Panc1 (cell line): ENCODE results near the gene SFTA2. TPM values are rescaled to one million over a fixed set of nuclear protein-coding genes. Genes with fewer than 3 reads are reported as not detected.

Experiments
- ATAC-seq: fragments of 200-7000 bp; cut with Tn5 transposase; 2 replicates; pipeline ENCODE4 v1.9.1; 2020; ENCODE audit warnings: mild to moderate bottlenecking, moderate library complexity
- BruUV-seq: library from RNA; stranded (reverse); fragments of 400-500 nt; replicated peaks from 2 replicates; lab custom pipeline; 2021; lab: Mats Ljungman, UMichigan
- CTCF ChIA-PET: fragments of 300-600 bp; sonication (Branson Sonifier 250); formaldehyde crosslinking; loops from one replicate; lab custom pipeline; 2022; ENCODE audit warnings: antibody characterized with exemption; lab: Charles Lee
- POLR2A ChIA-PET: fragments of 300-600 bp; sonication (Branson Sonifier 250); formaldehyde crosslinking; loops from one replicate; lab custom pipeline; 2022; ENCODE audit warnings: antibody characterized with exemption; lab: Charles Lee
- DNase-seq: peaks from one replicate; pipeline ENCODE4 v3.0.0-alpha.2; 2010; ENCODE audit warnings: low read depth, low spot score
- H3K27ac ChIP-seq: 2 replicates; pipeline ENCODE4 v1.5.1; 2011; ENCODE audit warnings: mild to moderate bottlenecking, low read length, inconsistent platforms
- H3K27me3 ChIP-seq: fragments of 200-500 bp; sonication (Bioruptor generic); 2 replicates; pipeline ENCODE4 v1.6.0; 2014; ENCODE audit warnings: low read length, inconsistent platforms; ENCODE audit not compliant: control insufficient read depth, insufficient read depth
- H3K36me3 ChIP-seq: fragments of 200-500 bp; sonication (Bioruptor generic); 2 replicates; pipeline ENCODE4 v1.5.1; 2014; ENCODE audit warnings: inconsistent platforms, mild to moderate bottlenecking, low read length, moderate library complexity; ENCODE audit not compliant: control insufficient read depth, insufficient read depth
- H3K4me1 ChIP-seq: 2 replicates; pipeline ENCODE4 v1.5.1; 2011; ENCODE audit warnings: inconsistent platforms, mild to moderate bottlenecking, low read length, moderate library complexity; ENCODE audit not compliant: control insufficient read depth, insufficient read depth
- H3K4me3 ChIP-seq, 2 experiments: 2 replicates each; pipeline ENCODE4 v1.5.1; 2011 to 2012; ENCODE audit warnings: low read depth in 2 of 2, low read length in 2 of 2, mild to moderate bottlenecking in 2 of 2, inconsistent platforms in 1 of 2, moderate library complexity in 1 of 2
- H3K9me3 ChIP-seq: fragments of 200-500 bp; sonication (Bioruptor generic); 2 replicates; pipeline ENCODE4 v1.5.1; 2014; ENCODE audit warnings: low read depth, mild to moderate bottlenecking, inconsistent platforms, low read length, moderate library complexity; ENCODE audit not compliant: control insufficient read depth, insufficient read depth
- POLR2AphosphoS5 ChIP-seq: IDR thresholded peaks from 2 replicates; pipeline ENCODE4 v1.6.1; 2012; ENCODE audit warnings: mild to moderate bottlenecking, low read depth, low read length, moderate library complexity
- SIN3A ChIP-seq: IDR thresholded peaks from 2 replicates; pipeline ENCODE4 v1.6.1; 2012; ENCODE audit warnings: low read depth, mild to moderate bottlenecking, low read length, moderate library complexity, borderline replicate concordance; ENCODE audit not compliant: insufficient read depth
- TCF7L2 ChIP-seq: IDR thresholded peaks from 2 replicates; pipeline ENCODE4 v1.6.1; 2011; ENCODE audit warnings: mild to moderate bottlenecking, low read depth, low read length, inconsistent platforms
- in situ Hi-C: cut with HindIII; loops from 2 replicates; pipeline ENCODE4 v1.10.0; 2016; ENCODE audit warnings: low sequenced_read_pairs, low pct_unique_long_range_greater_than_20kb
- intact Hi-C: fragments of 100-400 bp; cut with micrococcal nuclease; formaldehyde crosslinking; loops from one replicate; pipeline ENCODE4 v1.10.0; 2022; ENCODE audit not compliant: unreplicated experiment
- total RNA-seq: library from RNA; stranded (reverse); gene quantifications from one replicate; pipeline ENCODE4 v1.2.1, GENCODE V29; 2021; ENCODE audit not compliant: unreplicated experiment
- TF ChIP-seq, protein P1 (sequence below): fragments of 450-650 bp; IDR thresholded peaks from 2 replicates; pipeline ENCODE4 v1.5.1; 2017; ENCODE audit warnings: mild to moderate bottlenecking
- TF ChIP-seq, protein P2 (sequence below), 2 experiments: IDR thresholded peaks; 2 replicates each; pipeline ENCODE4 v1.6.1; 2011 to 2012; ENCODE audit warnings: low read depth in 2 of 2, control low read depth in 1 of 2, low read length in 1 of 2, mild to moderate bottlenecking in 1 of 2, moderate library complexity in 1 of 2; ENCODE audit not compliant: insufficient read depth in 1 of 2

SFTA2 gene
- total RNA-seq, 1 experiment from 2014 or later, result not detected

DNA sequence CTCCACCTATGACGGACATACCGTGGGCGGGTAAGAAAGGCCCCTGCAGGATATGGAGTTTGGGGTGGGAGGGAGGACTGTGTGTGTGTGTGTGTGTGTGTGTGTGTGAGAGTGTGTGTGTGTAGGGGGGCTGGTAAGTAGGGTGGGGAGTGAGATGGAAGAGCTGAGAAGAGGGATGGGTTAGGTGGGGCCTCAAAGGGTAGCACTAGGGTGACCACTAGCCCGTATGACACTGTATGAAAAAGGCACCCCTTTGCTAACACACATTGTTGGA lies 40.6 kb downstream of the SFTA2 start:
- ChIA-PET CTCF (interaction anchor here (0.7 kb wide), 1 partner anchor 116 kb away, joined by 6 read pairs; no protein-coding TSS in a partner anchor), POLR2A (no interaction called here)
- TF ChIP-seq POLR2AphosphoS5 (no peak), TCF7L2 (no peak), SIN3A (no peak)
- TF ChIP-seq, protein P1, sequence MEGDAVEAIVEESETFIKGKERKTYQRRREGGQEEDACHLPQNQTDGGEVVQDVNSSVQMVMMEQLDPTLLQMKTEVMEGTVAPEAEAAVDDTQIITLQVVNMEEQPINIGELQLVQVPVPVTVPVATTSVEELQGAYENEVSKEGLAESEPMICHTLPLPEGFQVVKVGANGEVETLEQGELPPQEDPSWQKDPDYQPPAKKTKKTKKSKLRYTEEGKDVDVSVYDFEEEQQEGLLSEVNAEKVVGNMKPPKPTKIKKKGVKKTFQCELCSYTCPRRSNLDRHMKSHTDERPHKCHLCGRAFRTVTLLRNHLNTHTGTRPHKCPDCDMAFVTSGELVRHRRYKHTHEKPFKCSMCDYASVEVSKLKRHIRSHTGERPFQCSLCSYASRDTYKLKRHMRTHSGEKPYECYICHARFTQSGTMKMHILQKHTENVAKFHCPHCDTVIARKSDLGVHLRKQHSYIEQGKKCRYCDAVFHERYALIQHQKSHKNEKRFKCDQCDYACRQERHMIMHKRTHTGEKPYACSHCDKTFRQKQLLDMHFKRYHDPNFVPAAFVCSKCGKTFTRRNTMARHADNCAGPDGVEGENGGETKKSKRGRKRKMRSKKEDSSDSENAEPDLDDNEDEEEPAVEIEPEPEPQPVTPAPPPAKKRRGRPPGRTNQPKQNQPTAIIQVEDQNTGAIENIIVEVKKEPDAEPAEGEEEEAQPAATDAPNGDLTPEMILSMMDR, result no peak
- TF ChIP-seq, protein P2, sequence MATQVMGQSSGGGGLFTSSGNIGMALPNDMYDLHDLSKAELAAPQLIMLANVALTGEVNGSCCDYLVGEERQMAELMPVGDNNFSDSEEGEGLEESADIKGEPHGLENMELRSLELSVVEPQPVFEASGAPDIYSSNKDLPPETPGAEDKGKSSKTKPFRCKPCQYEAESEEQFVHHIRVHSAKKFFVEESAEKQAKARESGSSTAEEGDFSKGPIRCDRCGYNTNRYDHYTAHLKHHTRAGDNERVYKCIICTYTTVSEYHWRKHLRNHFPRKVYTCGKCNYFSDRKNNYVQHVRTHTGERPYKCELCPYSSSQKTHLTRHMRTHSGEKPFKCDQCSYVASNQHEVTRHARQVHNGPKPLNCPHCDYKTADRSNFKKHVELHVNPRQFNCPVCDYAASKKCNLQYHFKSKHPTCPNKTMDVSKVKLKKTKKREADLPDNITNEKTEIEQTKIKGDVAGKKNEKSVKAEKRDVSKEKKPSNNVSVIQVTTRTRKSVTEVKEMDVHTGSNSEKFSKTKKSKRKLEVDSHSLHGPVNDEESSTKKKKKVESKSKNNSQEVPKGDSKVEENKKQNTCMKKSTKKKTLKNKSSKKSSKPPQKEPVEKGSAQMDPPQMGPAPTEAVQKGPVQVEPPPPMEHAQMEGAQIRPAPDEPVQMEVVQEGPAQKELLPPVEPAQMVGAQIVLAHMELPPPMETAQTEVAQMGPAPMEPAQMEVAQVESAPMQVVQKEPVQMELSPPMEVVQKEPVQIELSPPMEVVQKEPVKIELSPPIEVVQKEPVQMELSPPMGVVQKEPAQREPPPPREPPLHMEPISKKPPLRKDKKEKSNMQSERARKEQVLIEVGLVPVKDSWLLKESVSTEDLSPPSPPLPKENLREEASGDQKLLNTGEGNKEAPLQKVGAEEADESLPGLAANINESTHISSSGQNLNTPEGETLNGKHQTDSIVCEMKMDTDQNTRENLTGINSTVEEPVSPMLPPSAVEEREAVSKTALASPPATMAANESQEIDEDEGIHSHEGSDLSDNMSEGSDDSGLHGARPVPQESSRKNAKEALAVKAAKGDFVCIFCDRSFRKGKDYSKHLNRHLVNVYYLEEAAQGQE (IDR thresholded peaks at IDR 0.05; ENCODE audit: insufficient read depth in 1 of 2, low read depth in 2 of 2, low read length in 1 of 2), result no peak
- no peak for DNase-seq
- H3K36me3 ChIP-seq, result no peaks in the 10 kb centered on the region
- no peaks in the 10 kb centered on the region for H3K27me3 ChIP-seq
- H3K4me3 ChIP-seq, result no peak overlapping the region
- in situ Hi-C loops (no loop called here), intact Hi-C loops (no loop called here)
- no peak overlapping the region for H3K27ac ChIP-seq
- H3K4me1 ChIP-seq, result peaks cover 11% of the 10 kb centered on the region
- no peaks in the 10 kb centered on the region for H3K9me3 ChIP-seq
- ATAC-seq, result no peak
- BruUV-seq, result no TSS peak

DNA sequence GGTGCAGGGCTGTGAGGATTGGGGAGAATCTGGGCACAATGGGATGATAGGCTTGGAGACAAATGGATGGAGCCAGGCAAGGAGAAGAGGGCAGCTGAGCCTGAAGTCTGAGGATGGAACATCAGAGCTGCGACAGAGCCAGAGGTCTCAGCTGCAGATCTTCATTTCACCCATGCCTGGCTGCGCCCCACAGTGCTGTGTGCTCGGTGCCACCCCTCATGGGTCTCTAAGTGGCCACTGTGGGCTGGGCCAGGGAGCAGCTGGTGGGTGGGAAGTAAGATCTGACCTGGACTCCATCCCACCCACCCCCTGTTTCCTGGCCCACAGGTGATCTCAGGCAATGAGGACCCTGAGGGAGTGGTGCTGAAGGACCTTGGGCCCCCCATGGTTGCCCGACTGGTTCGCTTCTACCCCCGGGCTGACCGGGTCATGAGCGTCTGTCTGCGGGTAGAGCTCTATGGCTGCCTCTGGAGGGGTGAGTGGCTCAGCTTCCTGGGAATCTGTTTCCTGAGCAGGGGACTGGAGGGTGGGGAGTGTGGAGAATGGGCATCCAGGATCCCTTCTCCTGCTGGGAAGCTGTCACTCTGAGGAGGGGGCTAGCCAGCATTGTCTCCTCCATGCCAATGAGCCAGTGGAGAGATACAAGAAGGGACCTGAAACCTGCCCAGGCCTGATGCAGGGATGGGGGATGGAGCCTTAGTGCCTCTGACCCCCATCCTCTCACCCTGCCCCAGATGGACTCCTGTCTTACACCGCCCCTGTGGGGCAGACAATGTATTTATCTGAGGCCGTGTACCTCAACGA lies 41.1 kb downstream of the SFTA2 start:
- Histone ChIP-seq H3K9me3 (no peaks in the 10 kb centered on the region), H3K36me3 (no peaks in the 10 kb centered on the region), H3K4me3 (no peak overlapping the region), H3K27ac (no peak overlapping the region), H3K27me3 (no peaks in the 10 kb centered on the region), H3K4me1 (peaks cover 17% of the 10 kb centered on the region)
- DNase-seq (no peak), ATAC-seq (no peak)
- POLR2A ChIA-PET, result no interaction called here
- CTCF ChIA-PET, result interaction anchor here (0.7 kb wide), 1 partner anchor 117 kb away, joined by 6 read pairs; no protein-coding TSS in a partner anchor
- intact Hi-C loops (no loop called here), in situ Hi-C loops (no loop called here)
- BruUV-seq, result no TSS peak
- TF ChIP-seq POLR2AphosphoS5 (no peak), SIN3A (no peak), TCF7L2 (no peak)
- TF ChIP-seq, protein P2 (IDR thresholded peaks at IDR 0.05; ENCODE audit: insufficient read depth in 1 of 2, low read depth in 2 of 2, low read length in 1 of 2), result no peak
